IMR-90 (cell line): ENCODE data around the gene GCLC. TPM values are rescaled to one million over a fixed set of nuclear protein-coding genes. Genes with fewer than 3 reads are reported as not detected.

Experiments used
- ATAC-seq: fragments of 200-7000 bp; cut with Tn5 transposase; 2 replicates; pipeline ENCODE4 v1.9.1; 2020; ENCODE audit warnings: low read depth, mild to moderate bottlenecking, moderate library complexity
- BruUV-seq: library from RNA; stranded (reverse); fragments of 400-500 nt; replicated peaks from 2 replicates; lab custom pipeline; 2021; lab: Mats Ljungman, UMichigan
- CTCF ChIA-PET: fragments of 300-600 bp; formaldehyde crosslinking; extraction: SDS; loops from one replicate; lab custom pipeline; 2021; ENCODE audit warnings: antibody characterized with exemption; lab: Yijun Ruan, JAX
- POLR2A ChIA-PET: fragments of 300-600 bp; sonication (Branson Sonifier 250); formaldehyde crosslinking; loops from one replicate; lab custom pipeline; 2022; ENCODE audit warnings: antibody characterized with exemption; ENCODE audit not compliant: unreplicated experiment; lab: Charles Lee
- DNase-seq: peaks from one replicate; pipeline ENCODE4 v3.0.0; 2013
- H2AFZ ChIP-seq: replicated peaks from 2 replicates; pipeline ENCODE3; 2013; ENCODE audit warnings: low read length, mild to moderate bottlenecking; ENCODE audit not compliant: poor library complexity
- H2AK5ac ChIP-seq: 2 replicates; pipeline ENCODE4 v1.6.1; 2013; ENCODE audit warnings: low read depth, low read length, inconsistent platforms
- H2AK9ac ChIP-seq: replicated peaks from 2 replicates; pipeline ENCODE3; 2013; ENCODE audit warnings: mild to moderate bottlenecking, low read depth, low read length, moderate library complexity; ENCODE audit not compliant: poor library complexity
- H2BK120ac ChIP-seq: 2 replicates; pipeline ENCODE4 v1.6.1; 2013; ENCODE audit warnings: low read depth, low read length, inconsistent platforms
- H2BK15ac ChIP-seq: 3 replicates; pipeline ENCODE4 v1.6.1; 2013; ENCODE audit warnings: low read depth, low read length, inconsistent platforms
- H2BK20ac ChIP-seq: 2 replicates; pipeline ENCODE4 v1.6.1; 2013; ENCODE audit warnings: low read depth, mild to moderate bottlenecking, inconsistent platforms, low read length, moderate library complexity
- H2BK5ac ChIP-seq: 2 replicates; pipeline ENCODE4 v1.6.1; 2013; ENCODE audit warnings: mild to moderate bottlenecking, low read depth, low read length, inconsistent platforms; ENCODE audit not compliant: poor library complexity, severe bottlenecking
- H3K14ac ChIP-seq: replicated peaks from 2 replicates; pipeline ENCODE4 v1.6.1; 2013; ENCODE audit warnings: low read depth, low read length, inconsistent platforms
- H3K18ac ChIP-seq: 2 replicates; pipeline ENCODE4 v1.6.1; 2013; ENCODE audit warnings: low read depth, low read length, control low read depth
- H3K23ac ChIP-seq: 2 replicates; pipeline ENCODE4 v1.6.1; 2013; ENCODE audit warnings: low read depth, low read length, inconsistent platforms
- H3K27ac ChIP-seq: 2 replicates; pipeline ENCODE4 v1.5.1; 2013; ENCODE audit warnings: mild to moderate bottlenecking, control low read depth, low read length; ENCODE audit not compliant: insufficient read depth
- H3K27me3 ChIP-seq: 2 replicates; pipeline ENCODE4 v1.6.1; 2013; ENCODE audit warnings: low read length; ENCODE audit not compliant: control insufficient read depth, insufficient read depth
- H3K36me3 ChIP-seq: 2 replicates; pipeline ENCODE4 v1.6.1; 2013; ENCODE audit warnings: low read length, mixed read lengths; ENCODE audit not compliant: control insufficient read depth, insufficient read depth
- H3K4ac ChIP-seq: 2 replicates; pipeline ENCODE4 v1.6.1; 2013; ENCODE audit warnings: low read depth, low read length, inconsistent platforms
- H3K4me1 ChIP-seq: 2 replicates; pipeline ENCODE4 v1.6.1; 2013; ENCODE audit warnings: low read length, mixed read lengths; ENCODE audit not compliant: control insufficient read depth, insufficient read depth
- H3K4me2 ChIP-seq: 2 replicates; pipeline ENCODE4 v1.6.1; 2013; ENCODE audit warnings: low read depth, mild to moderate bottlenecking, control low read depth, low read length, moderate library complexity
- H3K4me3 ChIP-seq: 2 replicates; pipeline ENCODE4 v1.5.1; 2013; ENCODE audit warnings: low read depth, mild to moderate bottlenecking, control low read depth, low read length, moderate library complexity; ENCODE audit not compliant: insufficient read depth
- H3K56ac ChIP-seq: 2 replicates; pipeline ENCODE4 v1.6.1; 2013; ENCODE audit warnings: low read length, inconsistent platforms; ENCODE audit not compliant: insufficient read depth; ENCODE audit errors: extremely low read depth
- H3K79me1 ChIP-seq, 2 experiments: 2 replicates each; pipeline ENCODE4 v1.6.1; 2013; ENCODE audit warnings: low read length in 2 of 2, inconsistent platforms in 1 of 2, low read depth in 1 of 2
- H3K9ac ChIP-seq: 2 replicates; pipeline ENCODE4 v1.6.1; 2013; ENCODE audit warnings: low read depth, low read length, control low read depth
- H3K9me1 ChIP-seq: 2 replicates; pipeline ENCODE4 v1.6.1; 2013; ENCODE audit warnings: low read length, inconsistent platforms; ENCODE audit not compliant: insufficient read depth
- H3K9me3 ChIP-seq: 2 replicates; pipeline ENCODE4 v1.6.1; 2013; ENCODE audit warnings: low read length; ENCODE audit not compliant: control insufficient read depth, insufficient read depth
- H4K20me1 ChIP-seq: 2 replicates; pipeline ENCODE4 v1.6.1; 2013; ENCODE audit warnings: low read length, inconsistent platforms; ENCODE audit not compliant: insufficient read depth
- H4K5ac ChIP-seq: 2 replicates; pipeline ENCODE4 v1.6.1; 2013; ENCODE audit warnings: mild to moderate bottlenecking, low read depth, low read length, control low read depth
- H4K8ac ChIP-seq, 2 experiments: 2 replicates each; pipeline ENCODE4 v1.6.1; 2013; ENCODE audit warnings: low read depth in 2 of 2, low read length in 2 of 2, control low read depth in 1 of 2, inconsistent platforms in 1 of 2
- H4K91ac ChIP-seq: 2 replicates; pipeline ENCODE4 v1.6.1; 2013; ENCODE audit warnings: low read depth, low read length, inconsistent platforms; ENCODE audit not compliant: insufficient read depth
- BHLHE40 ChIP-seq: fragments of 150-350 bp; IDR thresholded peaks from 2 replicates; pipeline ENCODE4 v1.6.1; 2016; ENCODE audit warnings: mild to moderate bottlenecking, low read depth, low read length
- CEBPB ChIP-seq: IDR thresholded peaks from 2 replicates; pipeline ENCODE4 v1.6.1; 2012; ENCODE audit warnings: low read depth, low read length, improper control_type of control experiment
- CHD1 ChIP-seq: IDR thresholded peaks from 2 replicates; pipeline ENCODE4 v1.6.1; 2012; ENCODE audit warnings: low read depth, low read length, improper control_type of control experiment
- CTCF ChIP-seq: conservative IDR thresholded peaks from 2 replicates; pipeline ENCODE4 v1.5.1; 2012; ENCODE audit warnings: mild to moderate bottlenecking, low read depth, low read length, improper control_type of control experiment
- ELK1 ChIP-seq: fragments of 150-350 bp; IDR thresholded peaks from 2 replicates; pipeline ENCODE4 v1.6.1; 2016; ENCODE audit warnings: low read depth, mild to moderate bottlenecking, low read length, moderate library complexity, borderline replicate concordance
- FOS ChIP-seq: fragments of 150-350 bp; IDR thresholded peaks from 2 replicates; pipeline ENCODE4 v1.6.1; 2016; ENCODE audit warnings: low read depth, low read length
- MAFK ChIP-seq: IDR thresholded peaks from 2 replicates; pipeline ENCODE4 v1.6.1; 2012; ENCODE audit warnings: low read depth, low read length, improper control_type of control experiment
- MAZ ChIP-seq: IDR thresholded peaks from 2 replicates; pipeline ENCODE4 v1.6.1; 2012; ENCODE audit warnings: low read depth, mild to moderate bottlenecking, low read length, improper control_type of control experiment, moderate library complexity, borderline replicate concordance
- MXI1 ChIP-seq: IDR thresholded peaks from 2 replicates; pipeline ENCODE4 v1.6.1; 2012; ENCODE audit warnings: low read depth, mild to moderate bottlenecking, low read length, moderate library complexity, borderline replicate concordance
- NFE2L2 ChIP-seq: fragments of 150-350 bp; IDR thresholded peaks from 2 replicates; pipeline ENCODE4 v1.6.1; 2016; ENCODE audit warnings: low read depth, mild to moderate bottlenecking, low read length
- POLR2A ChIP-seq: IDR thresholded peaks from 2 replicates; pipeline ENCODE4 v1.6.1; 2012; ENCODE audit warnings: mild to moderate bottlenecking, low read depth, low read length
- RAD21 ChIP-seq: IDR thresholded peaks from 2 replicates; pipeline ENCODE4 v1.6.1; 2012; ENCODE audit warnings: low read length, improper control_type of control experiment
- RCOR1 ChIP-seq: IDR thresholded peaks from 2 replicates; pipeline ENCODE4 v1.6.1; 2012; ENCODE audit warnings: mild to moderate bottlenecking, low read length, improper control_type of control experiment; ENCODE audit not compliant: insufficient replicate concordance
- RFX5 ChIP-seq: IDR thresholded peaks from 2 replicates; pipeline ENCODE4 v1.8.0; 2012; ENCODE audit warnings: low read depth, mild to moderate bottlenecking, low read length, moderate library complexity
- SMC3 ChIP-seq: fragments of 150-350 bp; IDR thresholded peaks from 2 replicates; pipeline ENCODE4 v1.6.1; 2016; ENCODE audit warnings: low read depth, mild to moderate bottlenecking, antibody characterized with exemption, low read length, moderate library complexity
- USF2 ChIP-seq: fragments of 150-350 bp; IDR thresholded peaks from 2 replicates; pipeline ENCODE4 v1.6.1; 2017; ENCODE audit warnings: mild to moderate bottlenecking, antibody characterized with exemption, low read length, low read depth
- WGBS, 2 experiments: methylation state at CpG; one replicate each; pipeline versions ENCODE4 v1.1.5 to v1.1.7; 2013; ENCODE audit warnings: missing lambda C conversion rate in 2 of 2; ENCODE audit not compliant: insufficient read length in 1 of 2; ENCODE audit errors: extremely low coverage in 2 of 2; 5-methylcytosine and 5-hydroxymethylcytosine counted together
- dilution Hi-C: fragments of 300-500 bp; cut with HindIII; formaldehyde crosslinking; loops from one replicate; pipeline ENCODE4 v1.14.3; 2018; ENCODE audit warnings: low sequenced_read_pairs; ENCODE audit not compliant: unreplicated experiment
- in situ Hi-C: fragments of 300-500 bp; cut with MboI; formaldehyde crosslinking; loops from 3 replicates; pipeline ENCODE4 v1.14.3; 2019; ENCODE audit warnings: low sequenced_read_pairs, inconsistent platforms, mixed read lengths
- intact Hi-C: fragments of 100-400 bp; cut with micrococcal nuclease; formaldehyde crosslinking; loops from 2 replicates; pipeline ENCODE4 v1.10.0; 2022
- polyA plus RNA-seq, 3 experiments: library from polyadenylated mRNA; depleted of rRNA; stranded (reverse); fragments of >200 nt; gene quantifications; 2 replicates each; pipeline ENCODE4 v1.2.3, GENCODE V29; 2012; ENCODE audit warnings: low replicate concordance in 1 of 3
- total RNA-seq: library from RNA; depleted of rRNA; stranded (reverse); fragments of >200 nt; gene quantifications from 2 replicates; pipeline ENCODE4 v1.2.3, GENCODE V29; 2012

Gene GCLC
- total and polyA plus RNA-seq, 2 of the 4 experiments (the other 2 are of a cell fraction) = 14.2 to 24.2 TPM

- TF ChIP-seq RFX5 (no peak), RAD21 (no peak), NFE2L2 (no peak), SMC3 (no peak), POLR2A (no peak), USF2 (no peak), CEBPB (no peak), CHD1 (no peak), MAFK (no peak), FOS (no peak), ELK1 (no peak), RCOR1 (no peak), BHLHE40 (no peak), MXI1 (no peak), MAZ (no peak), CTCF (no peak)
- H4K20me1 ChIP-seq = no peaks in the 10 kb centered on the region
- ChIA-PET CTCF (no interaction called here), POLR2A (no interaction called here)
- no peaks in the 10 kb centered on the region for H3K27me3 ChIP-seq
- in situ Hi-C loops = no loop called here
- H4K8ac ChIP-seq = no peak overlapping the region
- H4K5ac ChIP-seq = no peak overlapping the region
- H3K14ac ChIP-seq = no peak overlapping the region
- no peaks in the 10 kb centered on the region for H3K4me1 ChIP-seq
- no peaks in the 10 kb centered on the region for H3K36me3 ChIP-seq
- no peak overlapping the region for H3K9ac ChIP-seq
- no peak overlapping the region for H2BK20ac ChIP-seq
- H3K9me3 ChIP-seq = peaks cover 4% of the 10 kb centered on the region; the same call in 1 of the 2 replicates
- no peaks in the 10 kb centered on the region for H3K9me1 ChIP-seq
- no peak overlapping the region for H3K4me2 ChIP-seq
- no peak overlapping the region for H3K56ac ChIP-seq
- no peak overlapping the region for H2AK9ac ChIP-seq
- intact Hi-C loops = loop anchor here (5.0 kb wide), 1 partner anchor 45 kb away; no protein-coding TSS in a partner anchor
- H2BK15ac ChIP-seq = no peak overlapping the region
- H3K4ac ChIP-seq = no peak overlapping the region
- no peak overlapping the region for H2BK120ac ChIP-seq
- DNase-seq = no peak
- no peak overlapping the region for H3K18ac ChIP-seq
- H3K23ac ChIP-seq = no peak overlapping the region
- WGBS, 2 experiments = no CpG with 5 or more reads among the region's 2 CpGs
- dilution Hi-C loops = no loop called here
- BruUV-seq = no TSS peak
- no peak overlapping the region for H2AK5ac ChIP-seq
- no peak overlapping the region for H2BK5ac ChIP-seq
- no peak for ATAC-seq
- H3K79me1 ChIP-seq = no peaks in the 10 kb centered on the region
- no peak overlapping the region for H3K4me3 ChIP-seq
- no peak overlapping the region for H3K27ac ChIP-seq
- no peak overlapping the region for H2AFZ ChIP-seq
- H4K91ac ChIP-seq = no peak overlapping the region
These were observed 12.2 kb upstream of the GCLC start for GRCh38 chr6:53556986-53557715.
